ENCODE results near the gene AGPS. TPM values are rescaled to one million over a fixed set of nuclear protein-coding genes. Genes with fewer than 3 reads are reported as not detected.

Gene AGPS
- total and polyA plus RNA-seq, 10 of the 15 experiments (the other 5 are each of a cell fraction or from before 2014, with no cell fraction given), result 7.9 to 54.2 (median 38.7) TPM

GRCh38 chr2:177393203-177393755 lies 706 bp downstream of the AGPS start:
- Histone ChIP-seq H3K27me3 (replicated peaks in 1 of 2; ENCODE audit: control insufficient read depth in 2 of 2, insufficient read depth in 2 of 2, low read length in 1 of 2) (no peaks in the 10 kb centered on the region), H3K4me1 (ENCODE audit: control insufficient read depth, insufficient read depth, low read length) (peaks cover 22% of the 10 kb centered on the region), H3K36me3 (ENCODE audit: control insufficient read depth in 2 of 2, insufficient read depth in 2 of 2, low read length in 1 of 2) (no peaks in the 10 kb centered on the region), H2AFZ (ENCODE audit: control insufficient read depth, low read depth, low read length) (peak overlapping the region; percentile 98), H3K4me2 (ENCODE audit: control insufficient read depth, insufficient read depth) (peak overlapping the region; percentile 100), H3K9me3 (replicated peaks; ENCODE audit: control insufficient read depth, insufficient read depth, low read length) (no peaks in the 10 kb centered on the region), H3K79me2 (ENCODE audit: control insufficient read depth, insufficient read depth, low read length) (peaks cover 55% of the 10 kb centered on the region), H3K9ac (ENCODE audit: control insufficient read depth, insufficient read depth, low read length) (peak overlapping the region; percentile 87), H3K4me3 (peak overlapping the region; percentile 91), H3K27ac (ENCODE audit: control insufficient read depth, insufficient read depth) (peak overlapping the region; percentile 66), H4K20me1 (ENCODE audit: control insufficient read depth, insufficient read depth) (no peaks in the 10 kb centered on the region)
- BruUV-seq (replicated peaks), result TSS peak; percentile 67
- WGBS (ENCODE audit: insufficient coverage, insufficient replicate concordance, low lambda C conversion rate, missing lambda C conversion rate), result 28% methylated on average over 8 of the region's 8 CpGs
- peak; percentile 20 for ATAC-seq
- SMC1A ChIA-PET (ENCODE audit: uncharacterized antibody, unreplicated experiment), result interaction anchor here (0.7 to 5.0 kb wide), 17 partner anchors 9 to 245 kb away, joined by 3 to 52 read pairs (median 6); no protein-coding TSS in a partner anchor
- no peak for DNase-seq (ENCODE audit: low read depth, low spot score)
- peak; percentile 47 for FAIRE-seq
- intact Hi-C loops (cut with micrococcal nuclease; ENCODE audit: unreplicated experiment) (loop anchor here (10.0 kb wide), 1 partner anchor 128 kb away; the partner anchor contains the start of gene NFE2L2), in situ Hi-C loops (cut with MboI) (no loop called here)
- CTCF ChIA-PET, result interaction anchor here (0.6 to 3.9 kb wide), 15 partner anchors 9 to 1046 kb away, joined by 3 to 37 read pairs (median 4); no protein-coding TSS in a partner anchor
- POLR2A ChIA-PET, result interaction anchor here (0.7 to 1.2 kb wide), 6 partner anchors 9 to 179 kb away, joined by 3 to 6 read pairs (median 4); no protein-coding TSS in a partner anchor
- RAD21 ChIA-PET (ENCODE audit: unreplicated experiment), result interaction anchor here (0.7 to 1.6 kb wide), 11 partner anchors 21 to 240 kb away, joined by 3 to 6 read pairs (median 4); partner anchors contain the start of gene HNRNPA3
- TF ChIP-seq BCL11A (IDR thresholded peaks at IDR 0.05; ENCODE audit: low read depth, low read length), result no peak
- TF ChIP-seq TCF12 (IDR thresholded peaks at IDR 0.05; ENCODE audit: low read depth, low read length), result no peak
- no peak for TF ChIP-seq EZH2 (IDR thresholded peaks at IDR 0.05; ENCODE audit: borderline replicate concordance, control insufficient read depth, low read depth, low read length)
- no peak for TF ChIP-seq MLLT1 (IDR thresholded peaks at IDR 0.05)
- TF ChIP-seq ZNF207 (IDR thresholded peaks at IDR 0.05; ENCODE audit: borderline replicate concordance), result no peak
- no peak for TF ChIP-seq HSF1 (IDR thresholded peaks at IDR 0.05; ENCODE audit: low read depth, low read length)
- no peak for TF ChIP-seq ZBTB40 (IDR thresholded peaks at IDR 0.05; ENCODE audit: borderline replicate concordance)
- TF ChIP-seq NR2C1 (IDR thresholded peaks at IDR 0.05), result no peak
- no peak for TF ChIP-seq RCOR1 (conservative IDR thresholded peaks at IDR 0.05; ENCODE audit: low read depth, low read length)
- no peak for TF ChIP-seq ZSCAN29 (IDR thresholded peaks at IDR 0.05)
- TF ChIP-seq TAF1 (IDR thresholded peaks at IDR 0.05; ENCODE audit: borderline replicate concordance, low read depth, low read length), result no peak
- no peak for TF ChIP-seq MTA2 (IDR thresholded peaks at IDR 0.05; ENCODE audit: low read depth)
- no peak for TF ChIP-seq SRF (IDR thresholded peaks at IDR 0.05; ENCODE audit: low read depth in 2 of 2, low read length in 2 of 2)
